ENCODE data around the gene SCAI.

- TF ChIP-seq POLR2A (IDR thresholded peaks at IDR 0.05; ENCODE audit: low read depth): no peak
- TF ChIP-seq POLR2AphosphoS5 (IDR thresholded peaks at IDR 0.05): no peak
- TF ChIP-seq, protein P1, sequence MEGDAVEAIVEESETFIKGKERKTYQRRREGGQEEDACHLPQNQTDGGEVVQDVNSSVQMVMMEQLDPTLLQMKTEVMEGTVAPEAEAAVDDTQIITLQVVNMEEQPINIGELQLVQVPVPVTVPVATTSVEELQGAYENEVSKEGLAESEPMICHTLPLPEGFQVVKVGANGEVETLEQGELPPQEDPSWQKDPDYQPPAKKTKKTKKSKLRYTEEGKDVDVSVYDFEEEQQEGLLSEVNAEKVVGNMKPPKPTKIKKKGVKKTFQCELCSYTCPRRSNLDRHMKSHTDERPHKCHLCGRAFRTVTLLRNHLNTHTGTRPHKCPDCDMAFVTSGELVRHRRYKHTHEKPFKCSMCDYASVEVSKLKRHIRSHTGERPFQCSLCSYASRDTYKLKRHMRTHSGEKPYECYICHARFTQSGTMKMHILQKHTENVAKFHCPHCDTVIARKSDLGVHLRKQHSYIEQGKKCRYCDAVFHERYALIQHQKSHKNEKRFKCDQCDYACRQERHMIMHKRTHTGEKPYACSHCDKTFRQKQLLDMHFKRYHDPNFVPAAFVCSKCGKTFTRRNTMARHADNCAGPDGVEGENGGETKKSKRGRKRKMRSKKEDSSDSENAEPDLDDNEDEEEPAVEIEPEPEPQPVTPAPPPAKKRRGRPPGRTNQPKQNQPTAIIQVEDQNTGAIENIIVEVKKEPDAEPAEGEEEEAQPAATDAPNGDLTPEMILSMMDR (IDR thresholded peaks at IDR 0.05): no peak
Observed at GRCh38 chr9:124973807-124974206, 169.5 kb downstream of the SCAI start.
